BJ (cell line): ENCODE results near the gene TMEM120B. TPM values are rescaled to one million over a fixed set of nuclear protein-coding genes. Genes with fewer than 3 reads are reported as not detected.

Experiments used
- CTCF ChIA-PET: fragments of 350-600 bp; formaldehyde crosslinking; extraction: SDS; loops from one replicate; lab custom pipeline; 2021; ENCODE audit warnings: antibody characterized with exemption, inconsistent platforms; lab: Yijun Ruan, JAX
- POLR2A ChIA-PET: fragments of 300-600 bp; sonication (Branson Sonifier 250); formaldehyde crosslinking; extraction: SDS; loops from one replicate; lab custom pipeline; 2021; ENCODE audit warnings: antibody characterized with exemption; lab: Charles Lee
- DNase-seq: peaks from one replicate; pipeline ENCODE4 v3.0.0-alpha.2; 2011; ENCODE audit warnings: low read depth
- H3K27me3 ChIP-seq: 2 replicates; pipeline ENCODE4 v1.6.0; 2011; ENCODE audit warnings: low read length; ENCODE audit not compliant: control insufficient read depth, insufficient read depth
- H3K36me3 ChIP-seq: 2 replicates; pipeline ENCODE4 v1.5.1; 2011; ENCODE audit warnings: low read length; ENCODE audit not compliant: control insufficient read depth, insufficient read depth
- H3K4me3 ChIP-seq: 2 replicates; pipeline ENCODE4 v1.5.1; 2011; ENCODE audit warnings: low read depth, mild to moderate bottlenecking, control low read depth, low read length
- CTCF ChIP-seq: IDR thresholded peaks from 2 replicates; pipeline ENCODE4 v1.5.1; 2011; ENCODE audit warnings: low read depth, mild to moderate bottlenecking, control low read depth, inconsistent platforms, low read length, moderate library complexity; ENCODE audit not compliant: insufficient read depth
- polyA plus RNA-seq: library from polyadenylated mRNA; depleted of rRNA; stranded (reverse); fragments of >200 nt; gene quantifications from 2 replicates; pipeline ENCODE4 v1.2.3, GENCODE V29; 2011

TMEM120B gene
- polyA plus RNA-seq, 1 experiment: 11.4 TPM

GRCh38 chr12:121798787-121799155 is 86.2 kb downstream of the TMEM120B start:
- Histone ChIP-seq H3K36me3 (peaks cover 6% of the 10 kb centered on the region), H3K27me3 (no peaks in the 10 kb centered on the region), H3K4me3 (peak overlapping the region; percentile 79)
- POLR2A ChIA-PET: no interaction called here
- no peak for DNase-seq
- no peak for TF ChIP-seq CTCF
- CTCF ChIA-PET: interaction anchor here (1.0 to 14.8 kb wide), 5 partner anchors 9 to 108 kb away, joined by 3 to 467 read pairs (median 7); partner anchors contain the start of genes PSMD9 and SETD1B

GRCh38 chr12:121799156-121799841 is 86.7 kb downstream of the TMEM120B start:
- Histone ChIP-seq H3K4me3 (peak overlapping the region; percentile 79), H3K36me3 (peaks cover 6% of the 10 kb centered on the region), H3K27me3 (no peaks in the 10 kb centered on the region)
- POLR2A ChIA-PET: no interaction called here
- DNase-seq: no peak
- no peak; the same call in 1 of the 2 replicates for TF ChIP-seq CTCF
- CTCF ChIA-PET: interaction anchor here (1.0 to 14.8 kb wide), 4 partner anchors 8 to 108 kb away, joined by 3 to 467 read pairs (median 25); partner anchors contain the start of gene SETD1B

GRCh38 chr12:121799842-121800693 is 87.5 kb downstream of the TMEM120B start:
- no peak; the same call in 1 of the 2 replicates for TF ChIP-seq CTCF
- ChIA-PET POLR2A (interaction anchor here (0.6 to 1.3 kb wide), 2 partner anchors 125 to 742 kb away, joined by 4 to 7 read pairs; no protein-coding TSS in a partner anchor), CTCF (interaction anchor here (14.8 kb wide), 1 partner anchor 7 kb away, joined by 467 read pairs; the partner anchor contains the start of gene SETD1B)
- Histone ChIP-seq H3K36me3 (peaks cover 6% of the 10 kb centered on the region), H3K4me3 (peak overlapping the region; percentile 79), H3K27me3 (no peaks in the 10 kb centered on the region)
- DNase-seq: no peak

- ChIA-PET POLR2A (interaction anchor here (0.6 to 1.3 kb wide), 2 partner anchors 124 to 741 kb away, joined by 4 to 7 read pairs; no protein-coding TSS in a partner anchor), CTCF (interaction anchor here (0.9 to 14.8 kb wide), 3 partner anchors 4 to 93 kb away, joined by 3 to 467 read pairs (median 467); partner anchors contain the start of genes RHOF and SETD1B)
- TF ChIP-seq CTCF: no peak
- peaks cover 4% of the 10 kb centered on the region; the same call in 1 of the 2 replicates for H3K36me3 ChIP-seq
- H3K4me3 ChIP-seq: peak overlapping the region; percentile 79
- no peaks in the 10 kb centered on the region for H3K27me3 ChIP-seq
- no peak for DNase-seq
Observed at GRCh38 chr12:121800694-121801594, 88.4 kb downstream of the TMEM120B start.
